DND-41 (cell line): ENCODE measurements around the gene TEDC1.

ENCODE experiments used
- CTCF ChIP-seq: IDR thresholded peaks from 2 replicates; pipeline ENCODE4 v1.5.1; 2012; ENCODE audit warnings: borderline replicate concordance, low read length, moderate library complexity, mild to moderate bottlenecking; ENCODE audit not compliant: poor library complexity, severe bottlenecking; ENCODE audit errors: extremely low read depth
- EZH2 ChIP-seq: IDR thresholded peaks from 3 replicates; pipeline ENCODE4 v1.6.1; 2012; ENCODE audit warnings: borderline replicate concordance, low read depth, mild to moderate bottlenecking, moderate library complexity, low read length, inconsistent platforms; ENCODE audit not compliant: severe bottlenecking

GRCh38 chr14:105458571-105458970 lies 32.5 kb upstream of the TEDC1 start:
- TF ChIP-seq CTCF (no peak), EZH2 (no peak)
